ENCODE data around the gene OCA2.

Gene OCA2

GRCh38 chr15:27933562-27933961 lies 165.6 kb downstream of the OCA2 start:
- peak; percentile 11 for DNase-seq

GRCh38 chr15:27932600-27932999 lies 166.5 kb downstream of the OCA2 start:
- DNase-seq, result no peak

GRCh38 chr15:27928386-27928785 lies 170.7 kb downstream of the OCA2 start:
- peak; percentile 47 for DNase-seq

- no peak for DNase-seq
Observed at GRCh38 chr15:27912283-27912682, 186.8 kb downstream of the OCA2 start.

- DNase-seq, result no peak
Observed at GRCh38 chr15:27906802-27907201, 192.3 kb downstream of the OCA2 start.

- no peak for DNase-seq
Observed at GRCh38 chr15:27903405-27903804, 195.7 kb downstream of the OCA2 start.

- no peak for DNase-seq
Observed at GRCh38 chr15:27902680-27903385, 196.3 kb downstream of the OCA2 start.

- DNase-seq, result no peak
Observed at GRCh38 chr15:27899583-27900285, 199.4 kb downstream of the OCA2 start.

GRCh38 chr15:27897481-27897880 lies 201.6 kb downstream of the OCA2 start:
- DNase-seq, result no peak

GRCh38 chr15:27894645-27895044 lies 204.5 kb downstream of the OCA2 start:
- DNase-seq, result no peak

GRCh38 chr15:27889258-27889657 lies 209.9 kb downstream of the OCA2 start:
- peak; percentile 9 for DNase-seq

GRCh38 chr15:27885201-27885600 lies 213.9 kb downstream of the OCA2 start:
- DNase-seq, result no peak

- no peak for DNase-seq
Observed at GRCh38 chr15:27884726-27885125, 214.4 kb downstream of the OCA2 start.

- DNase-seq, result no peak
Observed at GRCh38 chr15:27878841-27879240, 220.3 kb downstream of the OCA2 start.

- DNase-seq, result no peak
Observed at GRCh38 chr15:27873828-27874227, 225.3 kb downstream of the OCA2 start.

GRCh38 chr15:27873039-27873438 lies 226.1 kb downstream of the OCA2 start:
- DNase-seq, result no peak

GRCh38 chr15:27872355-27872754 lies 226.8 kb downstream of the OCA2 start:
- no peak for DNase-seq

GRCh38 chr15:27871902-27872260 lies 227.2 kb downstream of the OCA2 start:
- DNase-seq, result no peak

- DNase-seq, result peak; percentile 74
Observed at GRCh38 chr15:27871078-27871901, 227.8 kb downstream of the OCA2 start.

GRCh38 chr15:27870320-27870719 lies 228.8 kb downstream of the OCA2 start:
- no peak for DNase-seq

GRCh38 chr15:27869697-27870281 lies 229.3 kb downstream of the OCA2 start:
- DNase-seq, result no peak

- DNase-seq, result no peak
Observed at GRCh38 chr15:27868828-27869404, 230.2 kb downstream of the OCA2 start.

- no peak for DNase-seq
Observed at GRCh38 chr15:27867861-27868260, 231.3 kb downstream of the OCA2 start.

Measured in NCI-H69 (cell line).